HL-60 (cell line): ENCODE measurements around the gene PDE3A.

Experiments
- DNase-seq, 2 experiments: peaks; one replicate each; pipeline ENCODE4 v3.0.0-alpha.2; 2010 to 2020; ENCODE audit warnings: low read depth in 1 of 2, low spot score in 1 of 2
- H3K27ac ChIP-seq: fragments of 250-450 bp; sonication (Bioruptor Pico); replicated peaks from 2 replicates; pipeline ENCODE4 v1.5.1; 2020; ENCODE audit warnings: mild to moderate bottlenecking, moderate library complexity
- H3K27me3 ChIP-seq: fragments of 250-450 bp; sonication (Bioruptor Pico); 2 replicates; pipeline ENCODE4 v1.5.1; 2021; ENCODE audit warnings: mild to moderate bottlenecking, moderate library complexity; ENCODE audit not compliant: insufficient read depth, poor library complexity, severe bottlenecking
- H3K4me3 ChIP-seq: replicated peaks from 2 replicates; pipeline ENCODE4 v1.5.1; 2011; ENCODE audit warnings: mild to moderate bottlenecking, control low read depth, low read length; ENCODE audit not compliant: insufficient read depth
- GABPA ChIP-seq: IDR thresholded peaks from 2 replicates; pipeline ENCODE4 v1.6.1; 2012; ENCODE audit warnings: low read depth
- POLR2AphosphoS5 ChIP-seq: IDR thresholded peaks from 2 replicates; pipeline ENCODE4 v1.6.1; 2012; ENCODE audit warnings: low read depth
- SPI1 ChIP-seq: IDR thresholded peaks from 2 replicates; pipeline ENCODE4 v1.6.1; 2012; ENCODE audit warnings: low read depth, mild to moderate bottlenecking, borderline replicate concordance
- TF ChIP-seq, protein P1 (sequence below): IDR thresholded peaks from 2 replicates; pipeline ENCODE4 v1.6.1; 2012; ENCODE audit warnings: low read depth; ENCODE audit not compliant: insufficient replicate concordance
- TF ChIP-seq, protein P2 (sequence below): IDR thresholded peaks from one replicate; pipeline ENCODE4 v1.5.1; 2011; ENCODE audit warnings: low read length, control low read depth, inconsistent platforms; ENCODE audit not compliant: insufficient read depth

The PDE3A gene

DNA sequence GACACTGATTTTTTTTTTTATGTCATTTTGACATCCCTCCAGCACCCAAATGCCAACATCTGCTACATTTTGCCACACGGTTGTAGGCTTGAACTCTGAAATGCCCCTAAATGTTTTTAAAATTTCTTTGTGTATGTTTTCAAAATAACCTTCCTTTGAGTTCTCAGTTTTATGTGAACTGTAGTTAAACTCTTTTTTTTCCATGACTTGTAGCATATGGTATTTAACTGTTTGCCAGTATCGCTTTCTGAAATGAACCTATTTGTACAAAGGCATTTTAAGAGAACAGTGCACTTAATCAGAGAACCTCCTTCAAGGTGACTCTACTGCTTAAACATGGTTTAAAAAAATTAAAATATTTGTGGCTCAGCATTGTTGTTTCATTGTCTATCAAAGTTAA is 61.5 kb downstream of the PDE3A start:
- no peak for DNase-seq
- H3K27ac ChIP-seq = no peak overlapping the region
- H3K27me3 ChIP-seq = no peaks in the 10 kb centered on the region
- TF ChIP-seq, protein P1, sequence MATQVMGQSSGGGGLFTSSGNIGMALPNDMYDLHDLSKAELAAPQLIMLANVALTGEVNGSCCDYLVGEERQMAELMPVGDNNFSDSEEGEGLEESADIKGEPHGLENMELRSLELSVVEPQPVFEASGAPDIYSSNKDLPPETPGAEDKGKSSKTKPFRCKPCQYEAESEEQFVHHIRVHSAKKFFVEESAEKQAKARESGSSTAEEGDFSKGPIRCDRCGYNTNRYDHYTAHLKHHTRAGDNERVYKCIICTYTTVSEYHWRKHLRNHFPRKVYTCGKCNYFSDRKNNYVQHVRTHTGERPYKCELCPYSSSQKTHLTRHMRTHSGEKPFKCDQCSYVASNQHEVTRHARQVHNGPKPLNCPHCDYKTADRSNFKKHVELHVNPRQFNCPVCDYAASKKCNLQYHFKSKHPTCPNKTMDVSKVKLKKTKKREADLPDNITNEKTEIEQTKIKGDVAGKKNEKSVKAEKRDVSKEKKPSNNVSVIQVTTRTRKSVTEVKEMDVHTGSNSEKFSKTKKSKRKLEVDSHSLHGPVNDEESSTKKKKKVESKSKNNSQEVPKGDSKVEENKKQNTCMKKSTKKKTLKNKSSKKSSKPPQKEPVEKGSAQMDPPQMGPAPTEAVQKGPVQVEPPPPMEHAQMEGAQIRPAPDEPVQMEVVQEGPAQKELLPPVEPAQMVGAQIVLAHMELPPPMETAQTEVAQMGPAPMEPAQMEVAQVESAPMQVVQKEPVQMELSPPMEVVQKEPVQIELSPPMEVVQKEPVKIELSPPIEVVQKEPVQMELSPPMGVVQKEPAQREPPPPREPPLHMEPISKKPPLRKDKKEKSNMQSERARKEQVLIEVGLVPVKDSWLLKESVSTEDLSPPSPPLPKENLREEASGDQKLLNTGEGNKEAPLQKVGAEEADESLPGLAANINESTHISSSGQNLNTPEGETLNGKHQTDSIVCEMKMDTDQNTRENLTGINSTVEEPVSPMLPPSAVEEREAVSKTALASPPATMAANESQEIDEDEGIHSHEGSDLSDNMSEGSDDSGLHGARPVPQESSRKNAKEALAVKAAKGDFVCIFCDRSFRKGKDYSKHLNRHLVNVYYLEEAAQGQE = no peak
- TF ChIP-seq POLR2AphosphoS5 = no peak
- H3K4me3 ChIP-seq = no peak overlapping the region

- TF ChIP-seq, protein P1 = no peak
- TF ChIP-seq POLR2AphosphoS5 (no peak), GABPA (no peak), SPI1 (no peak)
- TF ChIP-seq, protein P2, sequence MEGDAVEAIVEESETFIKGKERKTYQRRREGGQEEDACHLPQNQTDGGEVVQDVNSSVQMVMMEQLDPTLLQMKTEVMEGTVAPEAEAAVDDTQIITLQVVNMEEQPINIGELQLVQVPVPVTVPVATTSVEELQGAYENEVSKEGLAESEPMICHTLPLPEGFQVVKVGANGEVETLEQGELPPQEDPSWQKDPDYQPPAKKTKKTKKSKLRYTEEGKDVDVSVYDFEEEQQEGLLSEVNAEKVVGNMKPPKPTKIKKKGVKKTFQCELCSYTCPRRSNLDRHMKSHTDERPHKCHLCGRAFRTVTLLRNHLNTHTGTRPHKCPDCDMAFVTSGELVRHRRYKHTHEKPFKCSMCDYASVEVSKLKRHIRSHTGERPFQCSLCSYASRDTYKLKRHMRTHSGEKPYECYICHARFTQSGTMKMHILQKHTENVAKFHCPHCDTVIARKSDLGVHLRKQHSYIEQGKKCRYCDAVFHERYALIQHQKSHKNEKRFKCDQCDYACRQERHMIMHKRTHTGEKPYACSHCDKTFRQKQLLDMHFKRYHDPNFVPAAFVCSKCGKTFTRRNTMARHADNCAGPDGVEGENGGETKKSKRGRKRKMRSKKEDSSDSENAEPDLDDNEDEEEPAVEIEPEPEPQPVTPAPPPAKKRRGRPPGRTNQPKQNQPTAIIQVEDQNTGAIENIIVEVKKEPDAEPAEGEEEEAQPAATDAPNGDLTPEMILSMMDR = no peak
Observed at GRCh38 chr12:20432290-20432689, 64.0 kb downstream of the PDE3A start.

DNA sequence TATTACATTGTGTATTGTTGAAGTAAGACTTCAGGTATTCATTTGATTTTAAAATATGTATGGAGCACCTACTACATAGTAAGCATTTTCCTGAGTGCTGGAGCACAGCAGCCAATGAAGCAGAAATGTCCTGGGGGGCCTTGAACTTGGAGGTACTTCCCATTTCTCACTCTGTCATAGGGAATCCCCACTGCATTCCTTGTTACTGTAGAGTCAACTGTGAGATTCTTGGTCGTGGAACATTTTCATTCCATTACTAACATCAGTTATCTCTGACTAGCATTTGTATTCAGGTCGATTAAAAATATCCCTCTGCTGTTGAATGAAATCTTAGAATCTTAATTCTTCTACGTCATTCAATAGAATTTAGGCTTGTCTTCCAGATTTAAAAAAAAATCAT is 66.7 kb downstream of the PDE3A start:
- DNase-seq = no peak
- Histone ChIP-seq H3K27ac (no peak overlapping the region), H3K4me3 (no peak overlapping the region), H3K27me3 (no peaks in the 10 kb centered on the region)
- TF ChIP-seq GABPA (no peak), SPI1 (no peak), POLR2AphosphoS5 (no peak)
- TF ChIP-seq, protein P1 = no peak
- TF ChIP-seq, protein P2 = no peak

More at GRCh38 chr12:20432290-20432689, 64.0 kb downstream of the PDE3A start:
- Histone ChIP-seq H3K27ac (no peak overlapping the region), H3K27me3 (no peaks in the 10 kb centered on the region), H3K4me3 (no peak overlapping the region)
- no peak for DNase-seq

- Histone ChIP-seq H3K4me3 (no peak overlapping the region), H3K27ac (no peak overlapping the region), H3K27me3 (no peaks in the 10 kb centered on the region)
- TF ChIP-seq, protein P2 = no peak
- TF ChIP-seq GABPA = no peak
- TF ChIP-seq, protein P1 = no peak
- no peak for DNase-seq
Observed at GRCh38 chr12:20436316-20436715, 68.0 kb downstream of the PDE3A start.
